Measurements from ENCODE around the gene NAALADL2.

DNA sequence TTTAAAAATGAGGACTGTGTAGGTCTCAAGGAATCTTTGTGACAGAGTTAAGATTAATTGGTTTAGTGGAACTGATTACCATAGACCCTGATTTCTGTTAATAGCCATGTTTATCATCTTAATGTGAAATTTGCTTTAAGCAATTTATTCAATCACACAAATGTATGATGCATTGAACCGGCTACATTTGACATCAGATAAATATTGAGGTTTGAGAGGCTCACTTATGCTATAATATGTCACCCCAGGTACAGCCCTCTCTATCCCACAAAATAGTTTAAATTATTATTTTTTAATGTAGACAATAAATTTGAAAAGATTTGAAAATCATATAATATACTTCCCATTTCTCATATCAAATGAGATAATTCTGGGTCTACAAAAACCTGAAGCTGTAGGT lies 413.3 kb downstream of the NAALADL2 start:
- TF ChIP-seq, protein P1, sequence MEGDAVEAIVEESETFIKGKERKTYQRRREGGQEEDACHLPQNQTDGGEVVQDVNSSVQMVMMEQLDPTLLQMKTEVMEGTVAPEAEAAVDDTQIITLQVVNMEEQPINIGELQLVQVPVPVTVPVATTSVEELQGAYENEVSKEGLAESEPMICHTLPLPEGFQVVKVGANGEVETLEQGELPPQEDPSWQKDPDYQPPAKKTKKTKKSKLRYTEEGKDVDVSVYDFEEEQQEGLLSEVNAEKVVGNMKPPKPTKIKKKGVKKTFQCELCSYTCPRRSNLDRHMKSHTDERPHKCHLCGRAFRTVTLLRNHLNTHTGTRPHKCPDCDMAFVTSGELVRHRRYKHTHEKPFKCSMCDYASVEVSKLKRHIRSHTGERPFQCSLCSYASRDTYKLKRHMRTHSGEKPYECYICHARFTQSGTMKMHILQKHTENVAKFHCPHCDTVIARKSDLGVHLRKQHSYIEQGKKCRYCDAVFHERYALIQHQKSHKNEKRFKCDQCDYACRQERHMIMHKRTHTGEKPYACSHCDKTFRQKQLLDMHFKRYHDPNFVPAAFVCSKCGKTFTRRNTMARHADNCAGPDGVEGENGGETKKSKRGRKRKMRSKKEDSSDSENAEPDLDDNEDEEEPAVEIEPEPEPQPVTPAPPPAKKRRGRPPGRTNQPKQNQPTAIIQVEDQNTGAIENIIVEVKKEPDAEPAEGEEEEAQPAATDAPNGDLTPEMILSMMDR (IDR thresholded peaks at IDR 0.05; ENCODE audit: borderline replicate concordance, extremely low read depth, low read length, poor library complexity, severe bottlenecking): no peak
- no peak for TF ChIP-seq EZH2 (IDR thresholded peaks at IDR 0.05; ENCODE audit: borderline replicate concordance, low read depth, low read length, severe bottlenecking)

All from DND-41 (cell line).